GM19193 (cell line): ENCODE results near the gene LAMC2.

ENCODE experiments used
- POLR2A ChIP-seq: IDR thresholded peaks from 4 replicates; pipeline ENCODE4 v1.6.1; 2011; ENCODE audit not compliant: insufficient read depth, insufficient read length; ENCODE audit errors: extremely low read depth

LAMC2 gene

DNA sequence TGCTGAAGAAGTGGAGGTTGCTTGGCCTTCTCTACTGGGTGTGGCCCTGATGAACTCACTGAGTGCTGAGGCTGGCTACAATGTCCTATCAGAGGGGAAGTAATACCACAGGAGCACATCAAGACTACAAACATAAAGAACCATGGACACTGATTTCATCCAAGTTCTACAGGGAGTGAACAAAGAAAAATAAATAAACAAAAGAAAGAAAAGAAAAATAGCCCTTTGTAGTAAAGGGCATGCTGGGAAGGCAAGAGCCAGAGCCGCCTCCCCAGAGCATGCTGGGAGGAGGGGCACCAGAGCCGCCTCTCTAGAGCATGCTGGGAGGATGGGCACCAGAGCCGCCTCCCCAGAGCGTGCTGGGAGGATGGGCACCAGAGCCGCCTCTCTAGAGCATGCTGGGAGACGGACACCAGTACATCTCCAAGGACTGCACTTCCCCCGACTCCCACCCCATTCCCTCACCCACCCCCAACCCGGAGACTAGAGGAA, 65.9 kb downstream of the LAMC2 start:
- TF ChIP-seq POLR2A: no peak

DNA sequence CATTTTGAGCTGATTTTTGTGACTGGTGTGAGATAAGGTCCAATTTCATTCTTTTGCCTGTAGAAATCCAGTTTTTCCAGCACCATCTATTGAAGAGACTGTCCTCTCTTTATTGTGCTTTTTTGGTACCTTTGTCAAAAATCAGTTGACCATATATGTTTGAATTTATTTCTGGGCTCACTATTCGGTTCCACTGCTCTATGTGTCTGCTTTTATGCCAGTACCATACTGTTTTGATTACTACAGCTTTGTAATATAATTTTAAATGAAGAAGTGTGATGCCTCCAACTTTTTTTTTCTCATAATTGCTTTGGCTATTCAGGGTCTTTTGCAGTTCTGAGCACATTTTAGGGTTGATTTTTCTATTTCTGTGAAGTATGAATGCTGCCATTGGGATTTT, 69.0 kb downstream of the LAMC2 start:
- no peak for TF ChIP-seq POLR2A

DNA sequence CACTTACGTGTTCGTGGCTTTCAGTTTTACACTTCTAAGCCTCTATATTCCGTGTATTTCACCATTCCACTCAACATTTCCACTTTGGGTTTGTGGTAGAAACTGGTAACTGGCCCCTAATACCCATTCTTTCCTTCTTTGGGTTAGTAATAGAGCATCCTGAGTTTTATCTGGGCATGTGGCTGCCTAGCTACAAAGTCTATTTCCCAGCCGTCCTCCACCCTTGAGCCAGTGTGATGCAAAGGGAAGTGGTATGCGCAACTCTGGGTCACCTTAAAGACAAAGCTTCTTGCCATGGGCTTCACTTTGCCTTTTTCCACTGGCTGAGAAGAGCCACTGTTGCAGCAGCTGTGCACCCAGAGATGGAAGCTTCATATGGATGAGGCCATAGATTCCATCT, 73.9 kb downstream of the LAMC2 start:
- TF ChIP-seq POLR2A: no peak

DNA sequence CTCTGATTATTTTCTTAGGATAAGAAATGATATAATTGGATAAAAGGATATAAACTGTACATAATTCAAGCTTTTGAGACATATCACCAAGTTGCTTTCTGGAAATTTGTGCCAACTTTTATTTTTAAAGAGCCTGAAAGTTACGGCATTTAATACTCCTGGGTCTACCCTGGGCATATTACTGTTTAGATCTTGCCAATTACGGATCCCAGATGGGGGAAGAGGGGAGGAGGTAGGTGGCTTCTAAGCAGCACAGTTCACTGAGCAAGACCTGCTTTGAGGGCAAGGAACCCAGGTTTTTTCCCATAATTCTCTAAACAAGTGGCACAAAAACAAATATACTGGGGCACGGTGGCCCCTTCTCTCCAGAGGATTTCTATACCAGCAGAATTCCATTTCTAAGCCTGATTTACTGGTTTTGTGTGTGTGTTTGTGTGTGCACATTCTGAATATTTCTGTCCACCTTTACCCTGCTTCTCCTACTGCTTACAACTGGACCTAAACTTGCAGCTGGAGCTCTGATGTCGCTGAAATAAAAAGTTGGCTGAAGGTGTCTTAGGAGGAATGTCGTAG, 76.7 kb downstream of the LAMC2 start:
- no peak for TF ChIP-seq POLR2A

DNA sequence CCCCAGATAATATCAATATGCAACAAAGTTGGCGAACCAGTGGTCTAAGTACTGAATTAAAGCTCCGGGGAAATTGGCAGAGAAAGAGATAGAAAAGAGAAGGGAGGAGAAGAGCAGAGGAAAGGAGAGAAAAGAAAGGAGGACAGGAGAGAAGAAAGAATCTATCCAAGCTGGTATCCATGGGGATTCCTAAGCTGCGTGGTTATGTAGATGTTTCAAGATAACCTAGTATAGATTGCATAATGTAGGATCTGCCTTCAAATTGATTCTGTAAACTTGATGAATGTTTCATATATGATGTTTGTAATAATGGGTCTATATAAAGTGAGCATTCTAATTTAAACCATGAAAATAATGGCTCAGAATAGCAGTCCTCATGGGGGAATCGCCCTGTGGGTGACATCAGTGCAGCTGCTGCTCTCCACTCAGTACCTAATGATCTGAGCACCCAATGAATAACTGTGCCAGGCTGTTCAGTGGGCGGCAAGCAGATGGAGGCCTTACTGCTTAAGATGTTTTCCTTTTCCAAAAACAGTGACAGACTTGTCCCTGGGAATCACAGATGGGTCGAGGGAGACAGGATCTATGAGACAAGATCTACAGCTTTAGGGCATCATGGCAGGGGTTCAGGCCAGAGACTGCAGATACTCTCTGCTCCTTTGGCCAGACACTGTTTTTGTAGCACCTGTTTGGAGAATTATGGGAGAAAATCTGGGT, 78.0 kb downstream of the LAMC2 start:
- TF ChIP-seq POLR2A: no peak

DNA sequence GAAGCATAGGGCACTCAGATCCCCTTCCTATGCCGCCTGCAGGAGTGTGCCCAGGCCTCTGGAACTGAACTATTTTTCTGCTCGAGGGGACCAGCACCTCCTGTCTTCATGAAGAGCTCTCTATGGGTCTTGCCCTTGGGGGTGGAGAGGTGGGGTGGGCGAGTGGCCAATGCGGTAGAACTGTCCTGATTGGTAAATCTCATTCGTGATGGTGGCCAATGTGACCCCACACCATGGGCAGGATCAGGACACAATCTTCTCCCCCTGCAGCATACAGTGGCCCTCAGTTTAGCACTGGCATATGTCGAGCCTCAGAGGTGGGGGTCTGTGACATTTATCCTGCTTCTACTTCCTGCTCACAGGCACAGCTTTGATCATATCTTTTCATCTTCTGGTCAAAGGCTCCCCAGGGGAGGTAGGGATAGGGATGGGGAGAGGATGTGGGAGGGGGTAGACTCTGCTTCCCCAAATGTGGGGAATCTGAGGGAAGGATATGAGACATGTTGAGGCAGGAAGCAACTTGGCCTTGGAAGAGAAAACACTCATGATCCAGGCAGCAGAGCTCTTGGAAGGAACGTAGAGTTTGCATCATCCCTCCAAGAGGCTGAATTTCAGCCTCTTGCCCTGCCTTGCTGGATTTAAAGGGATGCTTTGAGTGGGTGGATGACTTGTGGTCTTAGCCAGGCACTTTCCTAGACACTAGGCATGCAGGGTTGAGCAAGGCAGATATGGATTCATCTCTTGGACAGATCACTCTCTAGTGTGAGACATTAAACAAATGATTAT, 81.8 kb downstream of the LAMC2 start:
- no peak for TF ChIP-seq POLR2A

DNA sequence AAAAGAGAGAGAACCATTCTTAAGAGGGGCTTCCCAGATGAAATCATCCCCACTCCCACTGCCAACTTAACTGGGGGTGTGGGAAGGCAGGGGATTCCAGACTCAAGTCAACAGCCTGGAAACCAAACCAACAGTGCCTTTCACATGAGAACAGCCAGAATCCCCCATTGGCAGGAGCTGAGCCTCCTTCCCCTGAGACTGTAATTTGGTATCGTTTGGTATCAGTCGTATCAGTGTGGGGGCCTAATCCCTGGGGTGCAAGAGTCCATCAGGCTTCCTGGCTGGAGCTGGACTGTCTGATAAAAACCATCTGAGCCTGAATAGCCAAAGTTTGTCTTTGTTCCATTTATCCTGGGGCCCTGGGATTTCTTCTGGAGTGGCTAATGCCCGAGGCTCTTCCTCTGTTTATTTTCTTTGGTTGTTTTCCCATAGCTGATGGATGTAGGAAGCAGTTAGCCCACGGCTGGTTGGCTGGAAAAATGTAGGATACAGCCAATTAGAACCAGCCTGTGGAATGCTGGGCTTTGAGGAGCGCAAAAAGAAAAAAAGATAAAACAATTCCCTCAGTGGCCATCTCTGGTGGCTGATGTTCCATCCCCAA, 84.6 kb downstream of the LAMC2 start:
- TF ChIP-seq POLR2A: no peak

DNA sequence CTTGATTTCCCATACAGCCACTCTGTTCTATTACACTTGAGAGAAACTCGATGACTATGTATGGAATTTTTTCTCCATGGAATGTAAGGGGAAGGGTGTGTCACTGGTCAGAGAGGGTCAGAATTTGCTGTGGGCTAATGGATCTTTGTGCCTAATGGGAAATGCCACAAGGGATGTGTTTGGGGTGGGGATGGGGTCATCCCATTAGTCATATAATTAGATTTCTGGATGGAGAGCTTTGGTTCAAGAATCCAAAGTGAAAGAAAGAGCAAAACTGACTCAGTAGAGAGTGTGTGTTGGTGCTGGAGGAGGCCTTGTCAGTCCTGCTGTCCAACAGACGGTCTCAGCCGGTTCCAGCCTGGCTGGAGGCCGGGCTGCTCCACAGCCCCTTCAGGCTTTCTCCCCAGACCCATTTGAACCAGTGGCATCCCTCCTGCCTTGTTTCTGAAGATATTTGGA, 86.4 kb downstream of the LAMC2 start:
- TF ChIP-seq POLR2A: no peak

DNA sequence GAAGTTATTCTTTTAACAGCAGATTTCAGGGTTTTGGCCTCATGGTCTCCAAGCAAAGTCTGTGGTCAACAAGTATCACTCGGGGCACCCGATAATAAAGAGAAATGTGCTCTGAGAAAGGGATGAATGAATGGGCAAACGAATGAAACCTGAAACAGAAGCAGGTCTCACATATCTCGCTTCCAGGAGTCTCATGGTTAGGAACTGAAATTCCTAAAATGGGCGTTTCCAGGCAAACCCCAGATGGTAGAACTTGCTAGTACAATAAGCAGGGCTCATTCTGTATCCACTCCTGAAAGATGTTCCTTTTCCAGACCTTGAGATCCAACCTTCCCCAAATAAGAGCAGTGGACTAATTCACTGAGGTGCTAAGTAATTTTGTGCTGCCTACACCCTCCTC, 87.2 kb downstream of the LAMC2 start:
- no peak for TF ChIP-seq POLR2A

DNA sequence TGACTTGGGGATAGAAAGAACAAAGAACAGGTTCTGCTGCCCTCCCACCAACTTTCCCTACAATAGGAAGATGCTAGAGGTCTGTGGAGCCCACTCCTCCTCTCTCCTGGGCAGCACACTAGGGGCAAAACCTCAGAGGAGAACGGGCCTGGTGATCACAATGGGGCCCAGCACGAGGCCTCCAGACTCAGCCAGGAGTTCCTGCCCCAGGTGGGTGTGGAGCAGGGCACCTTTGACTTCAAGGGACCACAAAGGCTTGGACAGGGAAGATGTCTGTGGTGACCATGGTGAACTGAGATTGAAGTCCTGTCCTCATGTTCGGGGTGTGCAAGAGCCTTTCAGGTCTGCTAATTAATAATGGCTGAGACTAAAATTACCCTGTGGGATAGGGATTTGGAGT, 88.8 kb downstream of the LAMC2 start:
- TF ChIP-seq POLR2A: no peak

DNA sequence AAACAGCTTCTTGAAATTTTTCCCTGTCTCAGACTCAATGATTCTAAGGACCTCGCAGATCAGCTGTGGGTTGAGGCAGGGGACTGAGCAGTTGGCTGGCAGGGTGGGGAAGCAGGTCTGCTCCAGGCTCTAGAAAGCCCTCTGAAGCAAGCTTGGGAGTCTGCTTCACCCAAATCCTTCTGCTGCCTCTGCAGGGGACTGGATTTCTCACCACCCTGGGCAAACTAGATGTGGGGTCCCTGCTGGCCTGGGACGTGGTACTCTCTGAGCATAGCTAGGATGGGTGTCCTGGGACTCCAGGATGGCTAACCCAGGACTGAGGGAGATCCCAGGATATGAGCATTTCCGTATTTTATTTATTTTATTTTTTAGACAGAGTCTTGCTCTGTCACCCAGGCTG, 89.3 kb downstream of the LAMC2 start:
- TF ChIP-seq POLR2A: no peak

DNA sequence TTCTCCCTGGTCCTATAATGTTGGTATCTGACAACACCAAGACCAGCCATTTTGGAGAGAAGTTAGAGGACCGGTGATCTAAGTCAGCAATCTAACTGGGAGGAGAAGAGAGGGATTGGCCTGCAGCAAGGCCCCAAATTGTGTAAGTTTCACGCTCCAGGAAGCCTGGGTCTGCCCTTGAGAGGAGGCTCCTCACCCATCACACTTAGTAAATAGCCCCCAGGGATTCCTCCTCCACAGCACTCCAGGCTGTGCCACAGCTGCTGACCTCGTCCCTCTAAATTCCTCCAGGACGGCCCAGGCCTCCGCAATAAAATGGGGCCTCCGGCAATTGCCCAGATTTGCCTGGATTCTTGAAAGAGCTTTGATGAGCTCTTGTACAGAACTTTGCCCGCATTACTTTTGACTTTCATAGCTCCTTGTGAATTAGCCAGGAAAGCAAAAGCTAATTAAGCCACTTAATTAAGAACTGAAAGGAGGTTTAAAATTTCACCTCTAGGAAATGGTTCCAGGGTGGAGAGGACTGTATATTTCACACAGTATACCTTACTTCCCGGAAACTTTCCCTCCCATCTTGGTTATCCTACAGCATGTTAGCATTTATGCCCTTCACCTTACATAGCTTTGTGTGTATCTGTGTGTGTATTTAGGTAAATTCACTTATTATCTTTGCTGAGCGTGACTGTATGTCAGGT, 90.5 kb downstream of the LAMC2 start:
- TF ChIP-seq POLR2A: no peak

DNA sequence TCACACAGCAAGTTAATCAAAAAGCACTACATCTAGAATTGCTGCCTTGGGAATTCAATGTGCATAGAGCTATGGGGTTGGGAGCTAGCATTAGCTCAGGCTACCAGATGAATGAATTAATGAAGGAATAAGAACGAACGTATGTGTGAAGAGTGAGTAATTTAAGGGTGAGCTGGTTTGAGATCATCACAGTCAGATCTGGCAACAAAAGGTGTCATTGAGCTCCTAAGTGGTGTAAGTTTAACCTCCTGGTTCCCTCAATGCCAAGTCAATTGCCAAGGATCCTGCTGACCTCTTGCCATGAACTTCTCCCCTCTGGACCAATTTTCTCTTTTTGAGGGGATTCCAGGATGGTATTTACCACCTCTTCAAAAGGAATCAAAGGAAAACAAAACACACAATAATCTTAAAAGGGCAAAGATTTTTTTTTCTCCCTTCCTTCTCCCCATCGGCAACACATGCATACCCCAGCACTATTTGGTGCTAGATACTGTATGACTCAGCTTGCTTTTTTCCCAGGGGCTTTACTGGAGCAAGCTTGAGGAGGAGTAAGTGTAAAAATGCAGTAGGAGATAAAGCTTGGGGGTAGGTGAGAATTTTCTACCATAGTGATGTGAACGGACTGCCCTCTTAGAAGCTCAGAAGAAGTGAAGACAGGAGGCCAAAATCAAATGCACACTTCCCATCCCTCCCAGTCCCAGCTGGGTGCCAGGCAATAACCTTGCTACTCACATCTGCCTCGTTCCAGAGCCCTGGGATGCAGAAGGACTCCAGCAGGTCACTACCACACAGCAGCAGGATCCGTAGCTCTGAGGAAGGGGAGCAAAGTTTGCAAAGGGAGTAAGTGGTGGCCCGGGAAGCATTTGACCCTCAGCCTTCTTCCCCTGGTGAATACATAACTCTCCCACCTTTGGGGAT, 92.0 kb downstream of the LAMC2 start:
- no peak for TF ChIP-seq POLR2A
